ENCODE measurements around the gene HOXB4. TPM values are rescaled to one million over a fixed set of nuclear protein-coding genes. Genes with fewer than 3 reads are reported as not detected.

HOXB4 gene
- total RNA-seq, 1 donor from 2014 or later: 39.2 TPM

GRCh38 chr17:48609759-48610281 lies 31.7 kb upstream of the HOXB4 start:
- H3K36me3 Mint-ChIP-seq: peaks cover 20% of the 10 kb centered on the region
- no peaks in the 10 kb centered on the region for H3K9me3 Mint-ChIP-seq

GRCh38 chr17:48609033-48609432 lies 30.9 kb upstream of the HOXB4 start:
- no peaks in the 10 kb centered on the region for H3K27me3 Mint-ChIP-seq (ENCODE audit: low read depth)
- TF ChIP-seq, protein P1, sequence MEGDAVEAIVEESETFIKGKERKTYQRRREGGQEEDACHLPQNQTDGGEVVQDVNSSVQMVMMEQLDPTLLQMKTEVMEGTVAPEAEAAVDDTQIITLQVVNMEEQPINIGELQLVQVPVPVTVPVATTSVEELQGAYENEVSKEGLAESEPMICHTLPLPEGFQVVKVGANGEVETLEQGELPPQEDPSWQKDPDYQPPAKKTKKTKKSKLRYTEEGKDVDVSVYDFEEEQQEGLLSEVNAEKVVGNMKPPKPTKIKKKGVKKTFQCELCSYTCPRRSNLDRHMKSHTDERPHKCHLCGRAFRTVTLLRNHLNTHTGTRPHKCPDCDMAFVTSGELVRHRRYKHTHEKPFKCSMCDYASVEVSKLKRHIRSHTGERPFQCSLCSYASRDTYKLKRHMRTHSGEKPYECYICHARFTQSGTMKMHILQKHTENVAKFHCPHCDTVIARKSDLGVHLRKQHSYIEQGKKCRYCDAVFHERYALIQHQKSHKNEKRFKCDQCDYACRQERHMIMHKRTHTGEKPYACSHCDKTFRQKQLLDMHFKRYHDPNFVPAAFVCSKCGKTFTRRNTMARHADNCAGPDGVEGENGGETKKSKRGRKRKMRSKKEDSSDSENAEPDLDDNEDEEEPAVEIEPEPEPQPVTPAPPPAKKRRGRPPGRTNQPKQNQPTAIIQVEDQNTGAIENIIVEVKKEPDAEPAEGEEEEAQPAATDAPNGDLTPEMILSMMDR (IDR thresholded peaks at IDR 0.05; ENCODE audit: unreplicated experiment): no peak
- H3K27ac Mint-ChIP-seq: peak overlapping the region; percentile 100
- DNase-seq (ENCODE audit: low spot score in 2 of 2, unreplicated experiment in 2 of 2): no peak
- no peaks in the 10 kb centered on the region for H3K9me3 Mint-ChIP-seq
- H3K4me1 Mint-ChIP-seq: peaks cover 67% of the 10 kb centered on the region
- H3K4me3 Mint-ChIP-seq: peak overlapping the region; percentile 87
- H3K36me3 Mint-ChIP-seq: peaks cover 21% of the 10 kb centered on the region

More at GRCh38 chr17:48609759-48610281, 31.7 kb upstream of the HOXB4 start:
- H3K4me1 Mint-ChIP-seq: peaks cover 60% of the 10 kb centered on the region
- TF ChIP-seq, protein P1 (IDR thresholded peaks at IDR 0.05; ENCODE audit: unreplicated experiment): no peak
- H3K27me3 Mint-ChIP-seq (ENCODE audit: low read depth): no peaks in the 10 kb centered on the region
- H3K4me3 Mint-ChIP-seq: peak overlapping the region; percentile 87
- DNase-seq (ENCODE audit: low spot score in 2 of 2, unreplicated experiment in 2 of 2): no peak
- H3K27ac Mint-ChIP-seq: peak overlapping the region; percentile 100

DNA sequence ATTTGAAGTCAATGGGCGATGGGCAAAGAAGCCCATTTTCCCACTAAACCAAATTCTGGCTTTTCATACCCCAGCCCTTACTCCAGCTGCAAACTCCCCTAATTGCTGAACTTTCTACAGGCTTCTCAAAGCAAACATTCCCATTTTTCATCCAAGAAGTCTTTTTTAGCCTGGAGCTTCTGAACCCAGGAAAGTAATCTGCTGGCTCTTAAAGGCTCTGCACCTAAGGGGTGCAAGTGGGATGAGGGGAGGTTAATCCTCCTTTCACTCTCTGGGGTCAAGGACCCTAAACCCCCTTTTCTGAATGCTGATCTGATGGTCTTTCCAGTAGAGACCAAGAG lies 30.3 kb upstream of the HOXB4 start:
- no peak for DNase-seq (ENCODE audit: low spot score in 2 of 2, unreplicated experiment in 2 of 2)
- TF ChIP-seq, protein P1 (IDR thresholded peaks at IDR 0.05; ENCODE audit: unreplicated experiment): no peak
- H3K4me3 Mint-ChIP-seq: peak overlapping the region; percentile 87

DNA sequence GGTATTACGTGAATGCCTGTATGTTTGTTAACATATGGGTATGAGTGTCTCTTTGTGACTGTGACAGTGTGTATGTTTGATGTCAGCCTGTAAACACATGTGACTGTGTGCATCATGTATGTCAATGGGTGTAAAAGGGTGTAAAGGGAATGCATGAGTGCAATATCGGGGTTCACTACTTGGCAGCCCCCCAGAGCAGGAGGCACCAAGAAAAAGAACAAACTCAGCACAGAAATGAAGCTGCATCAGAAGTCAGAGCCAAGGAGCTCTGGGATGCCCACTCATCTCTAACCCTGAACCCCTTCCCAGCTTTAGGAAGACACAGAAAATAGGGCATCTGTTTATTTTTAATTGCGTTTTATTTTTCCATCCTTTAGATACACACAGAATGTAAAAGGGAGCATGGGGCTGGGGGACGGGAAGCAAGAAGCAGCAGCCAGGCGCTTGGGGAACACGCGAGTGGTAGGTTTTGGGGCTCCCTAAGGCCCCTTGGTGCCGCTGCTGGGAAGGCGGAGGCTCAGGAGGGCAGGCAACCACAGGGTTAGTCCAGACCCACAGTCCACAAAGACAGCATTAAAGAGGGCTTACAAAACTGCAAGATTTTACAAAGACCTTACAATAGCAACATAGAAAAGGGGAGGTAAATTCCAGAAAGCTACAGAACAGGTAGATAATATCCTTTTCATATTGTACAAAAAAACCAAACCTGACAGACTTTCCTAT lies 28.9 kb upstream of the HOXB4 start:
- DNase-seq (ENCODE audit: low spot score in 2 of 2, unreplicated experiment in 2 of 2): no peak
- TF ChIP-seq, protein P1 (IDR thresholded peaks at IDR 0.05; ENCODE audit: unreplicated experiment): no peak
- Mint-ChIP-seq H3K27me3 (ENCODE audit: low read depth) (no peaks in the 10 kb centered on the region), H3K36me3 (peaks cover 18% of the 10 kb centered on the region), H3K9me3 (no peaks in the 10 kb centered on the region), H3K4me1 (peaks cover 77% of the 10 kb centered on the region), H3K27ac (peak overlapping the region; percentile 100), H3K4me3 (peak overlapping the region; percentile 90)

More for the DNA sequence above, 30.3 kb upstream of the HOXB4 start:
- Mint-ChIP-seq H3K27me3 (ENCODE audit: low read depth) (no peaks in the 10 kb centered on the region), H3K4me1 (peaks cover 71% of the 10 kb centered on the region), H3K36me3 (peaks cover 21% of the 10 kb centered on the region), H3K27ac (peak overlapping the region; percentile 100), H3K9me3 (no peaks in the 10 kb centered on the region)

- TF ChIP-seq, protein P1 (IDR thresholded peaks at IDR 0.05; ENCODE audit: unreplicated experiment): no peak
- peak overlapping the region; percentile 90 for H3K4me3 Mint-ChIP-seq
- peak overlapping the region; percentile 100 for H3K27ac Mint-ChIP-seq
- no peaks in the 10 kb centered on the region for H3K9me3 Mint-ChIP-seq
- DNase-seq (ENCODE audit: low spot score in 2 of 2, unreplicated experiment in 2 of 2): no peak
- H3K36me3 Mint-ChIP-seq: peaks cover 18% of the 10 kb centered on the region
- H3K4me1 Mint-ChIP-seq: peaks cover 79% of the 10 kb centered on the region
- H3K27me3 Mint-ChIP-seq (ENCODE audit: low read depth): no peaks in the 10 kb centered on the region
Measured at GRCh38 chr17:48605991-48606891, 28.1 kb upstream of the HOXB4 start.
